Activated T-helper 1 cell treated with anti-CD3 and anti-CD28 coated beads, Interleukin-12 subunit alpha, Interleukin-12 subunit beta, Interleukin-2, Interleukin-4 antibody, amounts not matched to agents 30 ng/mL and 10 ng/mL and 1 ng/mL, durations not matched to agents 14 hours and 24 hours and 36 hours (primary cell): Measurements from ENCODE around the gene WWTR1. TPM values are rescaled to one million over a fixed set of nuclear protein-coding genes. Genes with fewer than 3 reads are reported as not detected.

ENCODE experiments used
- DNase-seq: peaks from one replicate; pipeline ENCODE4 v3.0.0; 2021; ENCODE audit warnings: low spot score
- H3K27ac Mint-ChIP-seq: one replicate; pipeline ENCODE4 v1.8.0; 2021; ENCODE audit warnings: mild to moderate bottlenecking, mixed read lengths
- H3K27me3 Mint-ChIP-seq: one replicate; pipeline ENCODE4 v1.8.0; 2022; ENCODE audit warnings: mild to moderate bottlenecking, moderate library complexity, mixed read lengths; ENCODE audit not compliant: insufficient read depth
- H3K36me3 Mint-ChIP-seq: one replicate; pipeline ENCODE4 v1.8.0; 2021; ENCODE audit warnings: low read depth, mixed read lengths
- H3K4me1 Mint-ChIP-seq: one replicate; pipeline ENCODE4 v1.8.0; 2021; ENCODE audit warnings: low read depth, mixed read lengths
- H3K4me3 Mint-ChIP-seq: one replicate; pipeline ENCODE4 v1.8.0; 2021; ENCODE audit warnings: mild to moderate bottlenecking, moderate library complexity, mixed read lengths
- H3K9me3 Mint-ChIP-seq: one replicate; pipeline ENCODE4 v1.8.0; 2021; ENCODE audit warnings: mixed read lengths
- intact Hi-C: fragments of 100-400 bp; cut with micrococcal nuclease; formaldehyde crosslinking; loops from one replicate; pipeline ENCODE4 v1.15.1; 2024
- total RNA-seq: library from RNA; stranded (reverse); gene quantifications from 2 replicates; pipeline ENCODE4 v1.2.3, GENCODE V29; 2022

Gene WWTR1
- total RNA-seq, 1 donor from 2014 or later: 0.57 TPM

GRCh38 chr3:149648525-149648924 lies 9.3 kb downstream of the WWTR1 start:
- Mint-ChIP-seq H3K4me3 (no peak overlapping the region), H3K4me1 (no peaks in the 10 kb centered on the region), H3K27ac (no peak overlapping the region), H3K9me3 (no peaks in the 10 kb centered on the region), H3K27me3 (peaks cover 22% of the 10 kb centered on the region), H3K36me3 (peaks cover 1% of the 10 kb centered on the region)
- intact Hi-C loops: no loop called here
- no peak for DNase-seq

GRCh38 chr3:149647812-149648211 lies 10.0 kb downstream of the WWTR1 start:
- intact Hi-C loops: no loop called here
- H3K4me1 Mint-ChIP-seq: no peaks in the 10 kb centered on the region
- DNase-seq: no peak
- peaks cover 21% of the 10 kb centered on the region for H3K27me3 Mint-ChIP-seq
- no peak overlapping the region for H3K4me3 Mint-ChIP-seq
- H3K27ac Mint-ChIP-seq: no peak overlapping the region
- no peaks in the 10 kb centered on the region for H3K9me3 Mint-ChIP-seq
- peaks cover 1% of the 10 kb centered on the region for H3K36me3 Mint-ChIP-seq

- no peaks in the 10 kb centered on the region for H3K4me1 Mint-ChIP-seq
- H3K27me3 Mint-ChIP-seq: peaks cover 19% of the 10 kb centered on the region
- no peak for DNase-seq
- no peaks in the 10 kb centered on the region for H3K9me3 Mint-ChIP-seq
- intact Hi-C loops: no loop called here
- no peak overlapping the region for H3K4me3 Mint-ChIP-seq
- H3K27ac Mint-ChIP-seq: no peak overlapping the region
- H3K36me3 Mint-ChIP-seq: peaks cover 1% of the 10 kb centered on the region
Observed at GRCh38 chr3:149647285-149647684, 10.5 kb downstream of the WWTR1 start.

- Mint-ChIP-seq H3K4me3 (no peak overlapping the region), H3K4me1 (no peaks in the 10 kb centered on the region), H3K27me3 (peaks cover 11% of the 10 kb centered on the region), H3K27ac (no peak overlapping the region), H3K9me3 (no peaks in the 10 kb centered on the region), H3K36me3 (peaks cover 1% of the 10 kb centered on the region)
- no peak for DNase-seq
- intact Hi-C loops: no loop called here
Observed at GRCh38 chr3:149646181-149646766, 11.6 kb downstream of the WWTR1 start.

GRCh38 chr3:149643963-149644362 lies 13.9 kb downstream of the WWTR1 start:
- no peak for DNase-seq
- intact Hi-C loops: no loop called here
- no peak overlapping the region for H3K4me3 Mint-ChIP-seq

GRCh38 chr3:149643482-149643798 lies 14.4 kb downstream of the WWTR1 start:
- Mint-ChIP-seq H3K27ac (no peak overlapping the region), H3K27me3 (peaks cover 9% of the 10 kb centered on the region), H3K4me1 (no peaks in the 10 kb centered on the region), H3K9me3 (no peaks in the 10 kb centered on the region), H3K36me3 (peaks cover 1% of the 10 kb centered on the region), H3K4me3 (no peak overlapping the region)
- DNase-seq: no peak
- intact Hi-C loops: no loop called here

More at GRCh38 chr3:149643963-149644362, 13.9 kb downstream of the WWTR1 start:
- peaks cover 1% of the 10 kb centered on the region for H3K36me3 Mint-ChIP-seq
- no peaks in the 10 kb centered on the region for H3K4me1 Mint-ChIP-seq
- H3K9me3 Mint-ChIP-seq: no peaks in the 10 kb centered on the region
- H3K27ac Mint-ChIP-seq: no peak overlapping the region
- H3K27me3 Mint-ChIP-seq: peaks cover 6% of the 10 kb centered on the region

- Mint-ChIP-seq H3K36me3 (peaks cover 1% of the 10 kb centered on the region), H3K4me3 (no peak overlapping the region), H3K4me1 (no peaks in the 10 kb centered on the region), H3K9me3 (no peaks in the 10 kb centered on the region), H3K27ac (no peak overlapping the region), H3K27me3 (peaks cover 18% of the 10 kb centered on the region)
- DNase-seq: no peak
- intact Hi-C loops: no loop called here
Observed at GRCh38 chr3:149640976-149641728, 16.7 kb downstream of the WWTR1 start.

GRCh38 chr3:149639093-149639486 lies 18.7 kb downstream of the WWTR1 start:
- H3K27ac Mint-ChIP-seq: no peak overlapping the region
- intact Hi-C loops: no loop called here
- H3K36me3 Mint-ChIP-seq: peaks cover 3% of the 10 kb centered on the region
- no peaks in the 10 kb centered on the region for H3K9me3 Mint-ChIP-seq
- H3K4me3 Mint-ChIP-seq: no peak overlapping the region
- no peaks in the 10 kb centered on the region for H3K4me1 Mint-ChIP-seq
- H3K27me3 Mint-ChIP-seq: peaks cover 23% of the 10 kb centered on the region
- no peak for DNase-seq

- no peak for DNase-seq
- H3K27me3 Mint-ChIP-seq: peaks cover 25% of the 10 kb centered on the region
- intact Hi-C loops: no loop called here
- H3K9me3 Mint-ChIP-seq: no peaks in the 10 kb centered on the region
- peaks cover 2% of the 10 kb centered on the region for H3K36me3 Mint-ChIP-seq
- H3K4me3 Mint-ChIP-seq: no peak overlapping the region
- no peaks in the 10 kb centered on the region for H3K4me1 Mint-ChIP-seq
- H3K27ac Mint-ChIP-seq: no peak overlapping the region
Observed at GRCh38 chr3:149638228-149639092, 19.4 kb downstream of the WWTR1 start.

GRCh38 chr3:149635396-149635795 lies 22.4 kb downstream of the WWTR1 start:
- Mint-ChIP-seq H3K4me1 (no peaks in the 10 kb centered on the region), H3K4me3 (no peak overlapping the region), H3K27me3 (peaks cover 32% of the 10 kb centered on the region), H3K9me3 (no peaks in the 10 kb centered on the region), H3K27ac (no peak overlapping the region), H3K36me3 (peaks cover 2% of the 10 kb centered on the region)
- no peak for DNase-seq
- intact Hi-C loops: no loop called here

- Mint-ChIP-seq H3K27me3 (peaks cover 33% of the 10 kb centered on the region), H3K36me3 (peaks cover 2% of the 10 kb centered on the region), H3K27ac (no peak overlapping the region), H3K9me3 (no peaks in the 10 kb centered on the region), H3K4me3 (no peak overlapping the region), H3K4me1 (no peaks in the 10 kb centered on the region)
- intact Hi-C loops: no loop called here
- DNase-seq: no peak
Observed at GRCh38 chr3:149634573-149634972, 23.3 kb downstream of the WWTR1 start.

GRCh38 chr3:149634072-149634471 lies 23.8 kb downstream of the WWTR1 start:
- Mint-ChIP-seq H3K4me1 (no peaks in the 10 kb centered on the region), H3K9me3 (no peaks in the 10 kb centered on the region), H3K36me3 (peaks cover 2% of the 10 kb centered on the region), H3K4me3 (no peak overlapping the region), H3K27ac (no peak overlapping the region), H3K27me3 (peaks cover 33% of the 10 kb centered on the region)
- DNase-seq: no peak
- intact Hi-C loops: no loop called here

- Mint-ChIP-seq H3K9me3 (no peaks in the 10 kb centered on the region), H3K27me3 (peaks cover 24% of the 10 kb centered on the region), H3K4me1 (no peaks in the 10 kb centered on the region), H3K4me3 (no peak overlapping the region), H3K27ac (no peak overlapping the region), H3K36me3 (peaks cover 2% of the 10 kb centered on the region)
- DNase-seq: no peak
- intact Hi-C loops: no loop called here
Observed at GRCh38 chr3:149632225-149632624, 25.6 kb downstream of the WWTR1 start.
